GM23338 (cell line): ENCODE results near the gene ASIC5.

Experiments used
- CREB1 ChIP-seq: fragments of 250-450 bp; sonication (Bioruptor Pico); IDR thresholded peaks from 2 replicates; pipeline ENCODE4 v1.5.0; 2020; ENCODE audit warnings: low read depth, mild to moderate bottlenecking, moderate library complexity
- EZH2 ChIP-seq: fragments of 200-600 bp; sonication (generic); IDR thresholded peaks from one replicate; pipeline ENCODE4 v1.8.0; 2017; ENCODE audit warnings: antibody characterized with exemption, mild to moderate bottlenecking, low read depth; ENCODE audit not compliant: unreplicated experiment
- EZH2phosphoT487 ChIP-seq: fragments of 200-600 bp; sonication (generic); IDR thresholded peaks from one replicate; pipeline ENCODE4 v1.8.1; 2018; ENCODE audit warnings: antibody characterized with exemption; ENCODE audit not compliant: unreplicated experiment
- POLR2AphosphoS5 ChIP-seq: IDR thresholded peaks from 2 replicates; pipeline ENCODE4 v1.6.1; 2016; ENCODE audit warnings: antibody characterized with exemption, low read depth
- STAT1 ChIP-seq: IDR thresholded peaks from one replicate; pipeline ENCODE4 v1.6.1; 2016; ENCODE audit warnings: antibody characterized with exemption; ENCODE audit not compliant: unreplicated experiment
- ZNF114 ChIP-seq: fragments of 250-450 bp; sonication (Bioruptor Pico); IDR thresholded peaks from 2 replicates; pipeline ENCODE4 v1.5.0; 2020; ENCODE audit warnings: mild to moderate bottlenecking, moderate library complexity
- TF ChIP-seq, protein P1 (sequence below), 2 experiments: fragments of 200-600 bp in 1 of 2; sonication (generic) in 1 of 2; conservative IDR thresholded peaks; 2 replicates each; pipeline versions ENCODE4 v1.5.1 to v1.6.1; 2016 to 2017; ENCODE audit warnings: antibody characterized with exemption in 2 of 2, low read depth in 2 of 2, mild to moderate bottlenecking in 2 of 2, moderate library complexity in 1 of 2
- TF ChIP-seq, protein P2 (sequence below): fragments of 250-450 bp; sonication (Bioruptor Pico); IDR thresholded peaks from 2 replicates; pipeline ENCODE4 v1.5.0; 2020; ENCODE audit warnings: mild to moderate bottlenecking, moderate library complexity
- TF ChIP-seq, protein P3 (sequence below): IDR thresholded peaks from one replicate; pipeline ENCODE4 v1.6.1; 2018; ENCODE audit warnings: antibody characterized with exemption; ENCODE audit not compliant: unreplicated experiment

DNA sequence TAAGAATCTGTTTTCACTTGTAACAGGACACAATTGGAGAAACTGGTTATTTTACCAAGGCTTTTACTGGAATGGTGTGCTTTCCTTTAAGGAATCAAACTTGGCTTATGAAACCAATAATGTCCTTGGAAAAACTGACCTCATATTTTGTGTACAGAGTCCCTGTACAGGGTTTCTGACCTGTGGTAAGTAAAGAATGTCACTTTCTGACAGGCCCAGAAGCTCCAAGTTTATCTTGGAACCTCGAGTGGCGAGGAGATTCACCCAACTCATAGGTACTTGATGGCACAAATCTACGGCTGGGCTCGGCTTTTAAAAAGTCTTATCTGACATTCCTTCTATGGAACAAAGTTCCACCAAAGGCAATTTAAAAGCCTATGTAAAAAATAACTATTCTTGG, 17.0 kb downstream of the ASIC5 start:
- TF ChIP-seq, protein P1, sequence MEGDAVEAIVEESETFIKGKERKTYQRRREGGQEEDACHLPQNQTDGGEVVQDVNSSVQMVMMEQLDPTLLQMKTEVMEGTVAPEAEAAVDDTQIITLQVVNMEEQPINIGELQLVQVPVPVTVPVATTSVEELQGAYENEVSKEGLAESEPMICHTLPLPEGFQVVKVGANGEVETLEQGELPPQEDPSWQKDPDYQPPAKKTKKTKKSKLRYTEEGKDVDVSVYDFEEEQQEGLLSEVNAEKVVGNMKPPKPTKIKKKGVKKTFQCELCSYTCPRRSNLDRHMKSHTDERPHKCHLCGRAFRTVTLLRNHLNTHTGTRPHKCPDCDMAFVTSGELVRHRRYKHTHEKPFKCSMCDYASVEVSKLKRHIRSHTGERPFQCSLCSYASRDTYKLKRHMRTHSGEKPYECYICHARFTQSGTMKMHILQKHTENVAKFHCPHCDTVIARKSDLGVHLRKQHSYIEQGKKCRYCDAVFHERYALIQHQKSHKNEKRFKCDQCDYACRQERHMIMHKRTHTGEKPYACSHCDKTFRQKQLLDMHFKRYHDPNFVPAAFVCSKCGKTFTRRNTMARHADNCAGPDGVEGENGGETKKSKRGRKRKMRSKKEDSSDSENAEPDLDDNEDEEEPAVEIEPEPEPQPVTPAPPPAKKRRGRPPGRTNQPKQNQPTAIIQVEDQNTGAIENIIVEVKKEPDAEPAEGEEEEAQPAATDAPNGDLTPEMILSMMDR (conservative IDR thresholded peaks at IDR 0.05; ENCODE audit: low read depth in 2 of 2) = no peak
- TF ChIP-seq, protein P2, sequence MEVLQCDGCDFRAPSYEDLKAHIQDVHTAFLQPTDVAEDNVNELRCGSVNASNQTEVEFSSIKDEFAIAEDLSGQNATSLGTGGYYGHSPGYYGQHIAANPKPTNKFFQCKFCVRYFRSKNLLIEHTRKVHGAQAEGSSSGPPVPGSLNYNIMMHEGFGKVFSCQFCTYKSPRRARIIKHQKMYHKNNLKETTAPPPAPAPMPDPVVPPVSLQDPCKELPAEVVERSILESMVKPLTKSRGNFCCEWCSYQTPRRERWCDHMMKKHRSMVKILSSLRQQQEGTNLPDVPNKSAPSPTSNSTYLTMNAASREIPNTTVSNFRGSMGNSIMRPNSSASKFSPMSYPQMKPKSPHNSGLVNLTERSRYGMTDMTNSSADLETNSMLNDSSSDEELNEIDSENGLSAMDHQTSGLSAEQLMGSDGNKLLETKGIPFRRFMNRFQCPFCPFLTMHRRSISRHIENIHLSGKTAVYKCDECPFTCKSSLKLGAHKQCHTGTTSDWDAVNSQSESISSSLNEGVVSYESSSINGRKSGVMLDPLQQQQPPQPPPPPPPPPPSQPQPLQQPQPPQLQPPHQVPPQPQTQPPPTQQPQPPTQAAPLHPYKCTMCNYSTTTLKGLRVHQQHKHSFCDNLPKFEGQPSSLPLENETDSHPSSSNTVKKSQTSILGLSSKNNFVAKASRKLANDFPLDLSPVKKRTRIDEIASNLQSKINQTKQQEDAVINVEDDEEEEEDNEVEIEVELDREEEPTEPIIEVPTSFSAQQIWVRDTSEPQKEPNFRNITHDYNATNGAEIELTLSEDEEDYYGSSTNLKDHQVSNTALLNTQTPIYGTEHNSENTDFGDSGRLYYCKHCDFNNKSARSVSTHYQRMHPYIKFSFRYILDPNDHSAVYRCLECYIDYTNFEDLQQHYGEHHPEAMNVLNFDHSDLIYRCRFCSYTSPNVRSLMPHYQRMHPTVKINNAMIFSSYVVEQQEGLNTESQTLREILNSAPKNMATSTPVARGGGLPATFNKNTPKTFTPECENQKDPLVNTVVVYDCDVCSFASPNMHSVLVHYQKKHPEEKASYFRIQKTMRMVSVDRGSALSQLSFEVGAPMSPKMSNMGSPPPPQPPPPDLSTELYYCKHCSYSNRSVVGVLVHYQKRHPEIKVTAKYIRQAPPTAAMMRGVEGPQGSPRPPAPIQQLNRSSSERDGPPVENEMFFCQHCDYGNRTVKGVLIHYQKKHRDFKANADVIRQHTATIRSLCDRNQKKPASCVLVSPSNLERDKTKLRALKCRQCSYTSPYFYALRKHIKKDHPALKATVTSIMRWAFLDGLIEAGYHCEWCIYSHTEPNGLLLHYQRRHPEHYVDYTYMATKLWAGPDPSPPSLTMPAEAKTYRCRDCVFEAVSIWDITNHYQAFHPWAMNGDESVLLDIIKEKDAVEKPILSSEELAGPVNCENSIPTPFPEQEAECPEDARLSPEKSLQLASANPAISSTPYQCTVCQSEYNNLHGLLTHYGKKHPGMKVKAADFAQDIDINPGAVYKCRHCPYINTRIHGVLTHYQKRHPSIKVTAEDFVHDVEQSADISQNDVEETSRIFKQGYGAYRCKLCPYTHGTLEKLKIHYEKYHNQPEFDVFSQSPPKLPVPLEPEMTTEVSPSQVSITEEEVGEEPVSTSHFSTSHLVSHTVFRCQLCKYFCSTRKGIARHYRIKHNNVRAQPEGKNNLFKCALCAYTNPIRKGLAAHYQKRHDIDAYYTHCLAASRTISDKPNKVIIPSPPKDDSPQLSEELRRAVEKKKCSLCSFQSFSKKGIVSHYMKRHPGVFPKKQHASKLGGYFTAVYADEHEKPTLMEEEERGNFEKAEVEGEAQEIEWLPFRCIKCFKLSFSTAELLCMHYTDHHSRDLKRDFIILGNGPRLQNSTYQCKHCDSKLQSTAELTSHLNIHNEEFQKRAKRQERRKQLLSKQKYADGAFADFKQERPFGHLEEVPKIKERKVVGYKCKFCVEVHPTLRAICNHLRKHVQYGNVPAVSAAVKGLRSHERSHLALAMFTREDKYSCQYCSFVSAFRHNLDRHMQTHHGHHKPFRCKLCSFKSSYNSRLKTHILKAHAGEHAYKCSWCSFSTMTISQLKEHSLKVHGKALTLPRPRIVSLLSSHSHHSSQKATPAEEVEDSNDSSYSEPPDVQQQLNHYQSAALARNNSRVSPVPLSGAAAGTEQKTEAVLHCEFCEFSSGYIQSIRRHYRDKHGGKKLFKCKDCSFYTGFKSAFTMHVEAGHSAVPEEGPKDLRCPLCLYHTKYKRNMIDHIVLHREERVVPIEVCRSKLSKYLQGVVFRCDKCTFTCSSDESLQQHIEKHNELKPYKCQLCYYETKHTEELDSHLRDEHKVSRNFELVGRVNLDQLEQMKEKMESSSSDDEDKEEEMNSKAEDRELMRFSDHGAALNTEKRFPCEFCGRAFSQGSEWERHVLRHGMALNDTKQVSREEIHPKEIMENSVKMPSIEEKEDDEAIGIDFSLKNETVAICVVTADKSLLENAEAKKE = no peak
- TF ChIP-seq EZH2phosphoT487 (no peak), EZH2 (no peak), POLR2AphosphoS5 (no peak), ZNF114 (CRISPR knock-in tag) (no peak), CREB1 (no peak), STAT1 (no peak)
- TF ChIP-seq, protein P3, sequence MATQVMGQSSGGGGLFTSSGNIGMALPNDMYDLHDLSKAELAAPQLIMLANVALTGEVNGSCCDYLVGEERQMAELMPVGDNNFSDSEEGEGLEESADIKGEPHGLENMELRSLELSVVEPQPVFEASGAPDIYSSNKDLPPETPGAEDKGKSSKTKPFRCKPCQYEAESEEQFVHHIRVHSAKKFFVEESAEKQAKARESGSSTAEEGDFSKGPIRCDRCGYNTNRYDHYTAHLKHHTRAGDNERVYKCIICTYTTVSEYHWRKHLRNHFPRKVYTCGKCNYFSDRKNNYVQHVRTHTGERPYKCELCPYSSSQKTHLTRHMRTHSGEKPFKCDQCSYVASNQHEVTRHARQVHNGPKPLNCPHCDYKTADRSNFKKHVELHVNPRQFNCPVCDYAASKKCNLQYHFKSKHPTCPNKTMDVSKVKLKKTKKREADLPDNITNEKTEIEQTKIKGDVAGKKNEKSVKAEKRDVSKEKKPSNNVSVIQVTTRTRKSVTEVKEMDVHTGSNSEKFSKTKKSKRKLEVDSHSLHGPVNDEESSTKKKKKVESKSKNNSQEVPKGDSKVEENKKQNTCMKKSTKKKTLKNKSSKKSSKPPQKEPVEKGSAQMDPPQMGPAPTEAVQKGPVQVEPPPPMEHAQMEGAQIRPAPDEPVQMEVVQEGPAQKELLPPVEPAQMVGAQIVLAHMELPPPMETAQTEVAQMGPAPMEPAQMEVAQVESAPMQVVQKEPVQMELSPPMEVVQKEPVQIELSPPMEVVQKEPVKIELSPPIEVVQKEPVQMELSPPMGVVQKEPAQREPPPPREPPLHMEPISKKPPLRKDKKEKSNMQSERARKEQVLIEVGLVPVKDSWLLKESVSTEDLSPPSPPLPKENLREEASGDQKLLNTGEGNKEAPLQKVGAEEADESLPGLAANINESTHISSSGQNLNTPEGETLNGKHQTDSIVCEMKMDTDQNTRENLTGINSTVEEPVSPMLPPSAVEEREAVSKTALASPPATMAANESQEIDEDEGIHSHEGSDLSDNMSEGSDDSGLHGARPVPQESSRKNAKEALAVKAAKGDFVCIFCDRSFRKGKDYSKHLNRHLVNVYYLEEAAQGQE = no peak
